ENCODE results near the gene DGUOK. TPM values are rescaled to one million over a fixed set of nuclear protein-coding genes. Genes with fewer than 3 reads are reported as not detected.

The DGUOK gene
- total and polyA plus RNA-seq, 4 donors = 28.9 to 103 (median 73.9) TPM

- Histone ChIP-seq H3K4me3 (no peak overlapping the region), H3K9me3 (ENCODE audit: control insufficient read depth in 4 of 4, insufficient read depth in 3 of 4, low read length in 3 of 4) (no peaks in the 10 kb centered on the region), H3K4me1 (ENCODE audit: control insufficient read depth in 5 of 5, insufficient read depth in 5 of 5, low read length in 5 of 5) (peaks cover 0 to 12% (median 5%) of the 10 kb centered on the region in 5 donors), H3K27ac (ENCODE audit: low read depth in 1 of 2, low read length in 1 of 2) (peak overlapping the region; percentile 36 to 72), H3K9ac (ENCODE audit: insufficient read depth in 1 of 2, low read length in 2 of 2) (no peak overlapping the region), H3K27me3 (ENCODE audit: control insufficient read depth in 3 of 3, insufficient read depth in 3 of 3, low read length in 2 of 3) (no peaks in the 10 kb centered on the region), H3K36me3 (ENCODE audit: control insufficient read depth in 4 of 4, insufficient read depth in 4 of 4, low read length in 4 of 4) (no peaks in the 10 kb centered on the region)
- ATAC-seq (ENCODE audit: insufficient read depth, low FRiP score) = no peak
- WGBS, 2 donors = 28 to 40% methylated on average over 6 of the region's 6 CpGs
- DNase-seq = no peak
- no peak for TF ChIP-seq CTCF (IDR thresholded peaks at IDR 0.05; ENCODE audit: control extremely low read depth, extremely low read depth)
Measured at GRCh38 chr2:73970141-73970803, 43.6 kb downstream of the DGUOK start.

- H3K36me3 ChIP-seq (ENCODE audit: control insufficient read depth in 4 of 4, insufficient read depth in 4 of 4, low read length in 4 of 4) = no peaks in the 10 kb centered on the region
- no peak overlapping the region for H3K9ac ChIP-seq (ENCODE audit: insufficient read depth in 1 of 2, low read length in 2 of 2)
- H3K9me3 ChIP-seq (ENCODE audit: control insufficient read depth in 4 of 4, insufficient read depth in 3 of 4, low read length in 3 of 4) = no peaks in the 10 kb centered on the region
- WGBS, 2 donors = 4 to 9% methylated on average over 7 of the region's 7 CpGs
- ATAC-seq (ENCODE audit: insufficient read depth, low FRiP score) = peak; percentile 75
- no peak overlapping the region for H3K4me3 ChIP-seq
- TF ChIP-seq CTCF (IDR thresholded peaks at IDR 0.05; ENCODE audit: control extremely low read depth, extremely low read depth) = no peak
- DNase-seq = peak; percentile 57 to 76 (median 58)
- H3K27ac ChIP-seq (ENCODE audit: low read depth in 1 of 2, low read length in 1 of 2) = peak overlapping the region; percentile 36 to 72
- peaks cover 0 to 12% (median 5%) of the 10 kb centered on the region in 5 donors for H3K4me1 ChIP-seq (ENCODE audit: control insufficient read depth in 5 of 5, insufficient read depth in 5 of 5, low read length in 5 of 5)
- H3K27me3 ChIP-seq (ENCODE audit: control insufficient read depth in 3 of 3, insufficient read depth in 3 of 3, low read length in 2 of 3) = no peaks in the 10 kb centered on the region
Measured at GRCh38 chr2:73970850-73971471, 44.3 kb downstream of the DGUOK start.

- no peak for ATAC-seq (ENCODE audit: insufficient read depth, low FRiP score)
- WGBS, 2 donors = 52 to 65% methylated on average over 3 of the region's 3 CpGs
- no peak for DNase-seq
- H3K27ac ChIP-seq (ENCODE audit: low read depth in 1 of 2, low read length in 1 of 2) = no peak overlapping the region
- no peak overlapping the region for H3K9ac ChIP-seq (ENCODE audit: insufficient read depth in 1 of 2, low read length in 2 of 2)
- H3K9me3 ChIP-seq (ENCODE audit: control insufficient read depth in 4 of 4, insufficient read depth in 3 of 4, low read length in 3 of 4) = no peaks in the 10 kb centered on the region
- no peaks in the 10 kb centered on the region for H3K27me3 ChIP-seq (ENCODE audit: control insufficient read depth in 3 of 3, insufficient read depth in 3 of 3, low read length in 2 of 3)
- TF ChIP-seq CTCF (IDR thresholded peaks at IDR 0.05; ENCODE audit: control extremely low read depth, extremely low read depth) = no peak
- H3K4me3 ChIP-seq = no peak overlapping the region
- H3K36me3 ChIP-seq (ENCODE audit: control insufficient read depth in 4 of 4, insufficient read depth in 4 of 4, low read length in 4 of 4) = no peaks in the 10 kb centered on the region
- H3K4me1 ChIP-seq (ENCODE audit: control insufficient read depth in 5 of 5, insufficient read depth in 5 of 5, low read length in 5 of 5) = peaks cover 0 to 12% (median 5%) of the 10 kb centered on the region in 5 donors
Measured at GRCh38 chr2:73971722-73972121, 45.0 kb downstream of the DGUOK start.
